Subcutaneous adipose tissue (tissue), 4 donors: ENCODE measurements around the gene SIAH1. TPM values are rescaled to one million over a fixed set of nuclear protein-coding genes. Genes with fewer than 3 reads are reported as not detected.

Experiments used
- small RNA-seq: library from RNA; depleted of rRNA; stranded (forward); fragments of <200 nt; gene quantifications from one replicate; pipeline ENCODE3, GENCODE V24; 2016
- total RNA-seq, 4 donors: library from RNA; depleted of rRNA; stranded (reverse); fragments of >200 nt; gene quantifications; one replicate each; pipeline ENCODE4 v1.1.0, GENCODE V29; 2016
- TF ChIP-seq, protein P1 (sequence below): fragments of 450-650 bp; IDR thresholded peaks from one replicate; pipeline ENCODE4 v1.5.1; 2016; ENCODE audit warnings: low read depth, mild to moderate bottlenecking, control low read depth, antibody characterized with exemption, moderate library complexity

SIAH1 gene
- total RNA-seq, 4 donors from 2014 or later = 36.3 to 50.9 (median 41.9) TPM

DNA sequence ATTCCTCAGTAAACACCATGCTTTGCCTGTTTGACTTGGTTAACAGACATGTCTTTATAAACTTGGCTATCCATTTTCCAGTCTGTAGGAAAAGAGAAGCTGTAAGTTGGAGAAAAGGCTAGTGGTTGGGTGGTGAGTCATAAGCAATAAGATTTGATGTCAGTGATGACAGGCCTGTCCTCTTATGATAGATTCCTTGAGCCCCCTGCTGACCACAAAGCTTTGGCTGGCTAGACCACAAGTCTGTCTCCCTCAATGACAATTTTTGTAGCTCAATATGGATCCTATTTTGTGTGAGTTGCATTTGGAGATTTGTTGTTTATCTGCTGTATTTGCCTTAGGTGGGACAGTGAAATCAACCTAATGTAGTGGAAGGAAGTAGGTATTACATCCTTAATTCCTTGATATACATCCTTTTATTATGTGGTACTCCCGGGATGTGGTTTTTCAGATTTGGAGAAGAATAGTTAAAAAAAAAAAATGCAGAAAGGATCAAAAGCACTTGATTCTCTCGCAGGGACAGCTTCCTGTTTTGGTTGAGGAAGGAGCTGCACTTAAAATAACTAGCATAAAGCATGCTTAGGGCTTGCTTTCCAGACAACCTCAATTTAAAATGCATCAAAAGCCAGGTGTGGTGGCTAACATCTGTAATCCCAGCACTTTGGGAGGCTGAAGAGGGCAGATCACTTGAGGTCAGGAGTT lies 67.4 kb downstream of the SIAH1 start:
- TF ChIP-seq, protein P1, sequence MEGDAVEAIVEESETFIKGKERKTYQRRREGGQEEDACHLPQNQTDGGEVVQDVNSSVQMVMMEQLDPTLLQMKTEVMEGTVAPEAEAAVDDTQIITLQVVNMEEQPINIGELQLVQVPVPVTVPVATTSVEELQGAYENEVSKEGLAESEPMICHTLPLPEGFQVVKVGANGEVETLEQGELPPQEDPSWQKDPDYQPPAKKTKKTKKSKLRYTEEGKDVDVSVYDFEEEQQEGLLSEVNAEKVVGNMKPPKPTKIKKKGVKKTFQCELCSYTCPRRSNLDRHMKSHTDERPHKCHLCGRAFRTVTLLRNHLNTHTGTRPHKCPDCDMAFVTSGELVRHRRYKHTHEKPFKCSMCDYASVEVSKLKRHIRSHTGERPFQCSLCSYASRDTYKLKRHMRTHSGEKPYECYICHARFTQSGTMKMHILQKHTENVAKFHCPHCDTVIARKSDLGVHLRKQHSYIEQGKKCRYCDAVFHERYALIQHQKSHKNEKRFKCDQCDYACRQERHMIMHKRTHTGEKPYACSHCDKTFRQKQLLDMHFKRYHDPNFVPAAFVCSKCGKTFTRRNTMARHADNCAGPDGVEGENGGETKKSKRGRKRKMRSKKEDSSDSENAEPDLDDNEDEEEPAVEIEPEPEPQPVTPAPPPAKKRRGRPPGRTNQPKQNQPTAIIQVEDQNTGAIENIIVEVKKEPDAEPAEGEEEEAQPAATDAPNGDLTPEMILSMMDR = no peak

DNA sequence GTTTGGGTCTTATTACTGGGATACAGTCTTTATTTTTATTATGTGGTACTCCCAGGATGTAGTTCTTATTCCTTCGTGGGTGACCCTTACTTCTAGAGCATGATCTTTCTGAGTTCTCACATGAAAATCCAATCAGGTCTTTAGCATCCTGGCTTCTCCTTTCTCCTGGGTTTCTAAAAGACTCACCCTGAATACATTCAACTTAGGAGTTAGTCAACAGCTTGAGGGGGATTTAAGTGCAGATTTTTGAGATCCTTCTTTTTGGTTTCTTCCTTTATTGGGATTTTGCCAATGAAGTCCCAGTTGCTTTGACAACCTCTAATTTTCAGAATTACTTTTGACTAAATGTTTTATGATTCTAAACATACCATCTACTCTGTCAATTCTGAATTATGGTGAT lies 68.2 kb downstream of the SIAH1 start:
- TF ChIP-seq, protein P1 = no peak

DNA sequence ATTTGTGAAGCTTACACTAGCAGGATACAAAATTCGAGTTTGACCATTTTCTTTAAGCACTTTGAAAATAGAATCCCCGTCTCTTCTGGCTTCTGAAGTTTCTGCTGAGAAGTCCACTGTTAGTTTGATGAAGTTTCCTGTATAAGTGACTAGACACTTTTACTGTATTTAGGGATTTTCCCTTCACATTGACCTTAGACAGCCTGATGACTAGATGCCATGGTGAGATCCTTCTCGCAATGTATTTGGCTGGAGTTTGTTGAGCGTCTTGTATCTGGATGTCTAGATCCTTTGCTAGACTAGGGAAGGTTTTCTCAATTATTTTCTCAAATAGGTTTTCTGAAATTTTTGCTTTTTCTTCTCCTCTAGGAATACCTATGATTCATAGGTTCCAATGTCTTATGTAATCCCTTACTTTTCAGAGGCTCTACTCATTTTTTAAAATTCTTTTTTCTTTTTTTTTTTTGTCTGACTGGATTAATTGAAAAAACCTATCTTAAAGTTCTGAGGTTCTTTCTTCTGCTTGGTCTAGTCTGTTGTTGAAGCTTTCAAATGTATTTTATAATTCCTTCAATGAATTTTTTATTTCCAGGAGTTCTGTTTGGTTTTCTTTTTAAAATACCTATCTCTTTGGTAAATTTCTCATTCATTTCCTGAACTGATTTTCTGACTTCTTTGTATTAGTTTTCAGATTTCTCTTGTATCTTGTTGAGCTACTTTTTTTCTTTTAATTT lies 74.1 kb downstream of the SIAH1 start:
- TF ChIP-seq, protein P1 = no peak

Small RNA genes within 50 kb of the gene (small RNA-seq; reads per million reads assigned to genes)
- not detected for gene RF00017

Other genes with a start within 250 kb of the SIAH1 start
- gene ABCC12, start 229.4 kb downstream of the SIAH1 start, total RNA-seq = not detected
- 10 to 100 TPM; 48.8 to 69.1 (median 55.1) TPM for gene LONP2, start 141.1 kb downstream of the SIAH1 start, total RNA-seq
- gene ABCC11, start 137.9 kb downstream of the SIAH1 start, total RNA-seq = under 1 TPM in 1 of 4 donors, not detected in 3; 0.44 TPM
- gene N4BP1, start 224.8 kb upstream of the SIAH1 start, total RNA-seq = 10 to 100 TPM; 31.9 to 82.1 (median 46.7) TPM